Endothelial cell of umbilical vein (primary cell): ENCODE measurements around the gene MUC2. TPM values are rescaled to one million over a fixed set of nuclear protein-coding genes. Genes with fewer than 3 reads are reported as not detected.

ENCODE experiments used
- BruUV-seq: library from RNA; stranded (reverse); fragments of 400-500 nt; replicated peaks from 2 replicates; lab custom pipeline; 2021; lab: Mats Ljungman, UMichigan
- CTCF ChIA-PET: fragments of 300-600, 350-600 bp; sonication (Branson Sonifier 250); formaldehyde crosslinking; loops from one replicate; lab custom pipeline; 2021; ENCODE audit warnings: antibody characterized with exemption, inconsistent platforms; lab: Charles Lee
- POLR2A ChIA-PET: fragments of 300-600, 350-600 bp; sonication (Branson Sonifier 250); formaldehyde crosslinking; loops from one replicate; lab custom pipeline; 2021; ENCODE audit warnings: antibody characterized with exemption, inconsistent platforms; lab: Charles Lee
- DNase-seq: peaks from one replicate; pipeline ENCODE4 v3.0.0-alpha.2; 2011; ENCODE audit warnings: low read depth, low spot score
- FAIRE-seq: peaks from 2 replicates; lab custom pipeline; 2011; peaks lifted over from hg19 to GRCh38; lab: Jason Lieb, UNC
- H2AFZ ChIP-seq: 2 replicates; pipeline ENCODE4 v1.6.0; 2012; ENCODE audit warnings: low read depth, low read length, control low read depth, inconsistent platforms
- H3K27ac ChIP-seq: 2 replicates; pipeline ENCODE4 v1.5.1; 2011; ENCODE audit warnings: low read depth, mild to moderate bottlenecking, control low read depth, low read length, moderate library complexity; ENCODE audit not compliant: insufficient read depth
- H3K27me3 ChIP-seq, 2 experiments: 2 replicates each; pipeline versions ENCODE4 v1.6.0 to v1.6.1; 2011; ENCODE audit warnings: low read length in 2 of 2, mixed read lengths in 1 of 2; ENCODE audit not compliant: control insufficient read depth in 2 of 2, insufficient read depth in 2 of 2
- H3K36me3 ChIP-seq, 2 experiments: 2 replicates in 1 of 2; 3 replicates in 1 of 2; pipeline ENCODE4 v1.5.1; 2011; ENCODE audit warnings: low read length in 2 of 2, mild to moderate bottlenecking in 1 of 2, moderate library complexity in 1 of 2; ENCODE audit not compliant: control insufficient read depth in 2 of 2, insufficient read depth in 2 of 2; ENCODE audit errors: extremely low read depth in 1 of 2
- H3K4me1 ChIP-seq: 3 replicates; pipeline ENCODE4 v1.5.1; 2011; ENCODE audit warnings: mild to moderate bottlenecking, low read length; ENCODE audit not compliant: control insufficient read depth, insufficient read depth; ENCODE audit errors: extremely low read depth
- H3K4me2 ChIP-seq: 2 replicates; pipeline ENCODE4 v1.6.1; 2011; ENCODE audit warnings: low read length, control low read depth, mixed read lengths; ENCODE audit not compliant: insufficient read depth
- H3K4me3 ChIP-seq, 3 experiments: fragments of 200-600 bp in 1 of 3; sonication (generic), shearing (Covaris generic) in 1 of 3; replicated peaks in 1 of 3; 2 replicates each; pipeline ENCODE4 v1.5.1; 2011 to 2016; ENCODE audit warnings: control low read depth in 3 of 3, low read length in 3 of 3, mild to moderate bottlenecking in 2 of 3, inconsistent platforms in 1 of 3, low read depth in 1 of 3, moderate library complexity in 1 of 3; ENCODE audit not compliant: insufficient read depth in 1 of 3
- H3K79me2 ChIP-seq: 2 replicates; pipeline ENCODE4 v1.6.0; 2012; ENCODE audit warnings: low read length, inconsistent platforms; ENCODE audit not compliant: control insufficient read depth, insufficient read depth
- H3K9ac ChIP-seq: replicated peaks from 2 replicates; pipeline ENCODE3; 2011; ENCODE audit warnings: low read length, control low read depth; ENCODE audit not compliant: insufficient read depth; ENCODE audit errors: extremely low read depth
- H3K9me1 ChIP-seq: replicated peaks from 3 replicates; pipeline ENCODE4 v1.6.0; 2011; ENCODE audit warnings: mild to moderate bottlenecking, low read length; ENCODE audit not compliant: control insufficient read depth, insufficient read depth; ENCODE audit errors: extremely low read depth
- H3K9me3 ChIP-seq: replicated peaks from 2 replicates; pipeline ENCODE4 v1.5.1; 2012; ENCODE audit warnings: low read length, inconsistent platforms; ENCODE audit not compliant: control insufficient read depth, insufficient read depth
- H4K20me1 ChIP-seq: replicated peaks from 2 replicates; pipeline ENCODE3; 2011; ENCODE audit warnings: mild to moderate bottlenecking, low read length; ENCODE audit not compliant: control insufficient read depth, insufficient read depth; ENCODE audit errors: extremely low read depth
- EZH2 ChIP-seq: IDR thresholded peaks from 2 replicates; pipeline ENCODE4 v1.6.1; 2012; ENCODE audit warnings: borderline replicate concordance, low read depth, mild to moderate bottlenecking, moderate library complexity, low read length, inconsistent platforms; ENCODE audit not compliant: severe bottlenecking
- FOS ChIP-seq: IDR thresholded peaks from 2 replicates; pipeline ENCODE4 v1.6.1; 2011; ENCODE audit warnings: mild to moderate bottlenecking, low read length, moderate library complexity, borderline replicate concordance; ENCODE audit not compliant: insufficient read depth
- GATA2 ChIP-seq: IDR thresholded peaks from 2 replicates; pipeline ENCODE4 v1.7.0; 2011; ENCODE audit warnings: low read depth, mild to moderate bottlenecking, moderate library complexity, mixed read lengths, low read length; ENCODE audit not compliant: insufficient read length, insufficient read depth
- JUN ChIP-seq: IDR thresholded peaks from 2 replicates; pipeline ENCODE4 v1.6.1; 2011; ENCODE audit warnings: borderline replicate concordance, low read depth; ENCODE audit not compliant: insufficient read length, insufficient read depth
- MYC ChIP-seq: IDR thresholded peaks from one replicate; pipeline ENCODE4 v1.6.1; 2011; ENCODE audit warnings: mild to moderate bottlenecking, low read depth, low read length
- POLR2A ChIP-seq: IDR thresholded peaks from 2 replicates; pipeline ENCODE4 v1.6.1; 2012; ENCODE audit warnings: low read depth, mild to moderate bottlenecking, control low read depth, low read length
- POLR2AphosphoS5 ChIP-seq: IDR thresholded peaks from 2 replicates; pipeline ENCODE4 v1.6.1; 2012; ENCODE audit warnings: low read depth, mild to moderate bottlenecking, control low read depth, low read length, moderate library complexity; ENCODE audit not compliant: insufficient read depth
- dilution Hi-C: fragments of 300-500 bp; cut with MboI; formaldehyde crosslinking; loops from one replicate; pipeline ENCODE4 v1.15.0; 2019; ENCODE audit warnings: low sequenced_read_pairs; ENCODE audit not compliant: extremely low pct_ligation_motif_present
- intact Hi-C: fragments of 100-400 bp; cut with micrococcal nuclease; formaldehyde crosslinking; loops from one replicate; pipeline ENCODE4 v1.10.0; 2022
- polyA plus RNA-seq, 4 experiments: library from polyadenylated mRNA; depleted of rRNA in 3 of 4; stranded (reverse) in 3 of 4; unstranded in 1 of 4; fragments of >200 nt; gene quantifications; 2 replicates each; pipeline versions ENCODE4 v1.2.1 to v1.2.3, GENCODE V29; 2011 to 2012; ENCODE audit warnings: missing spikeins in 1 of 4
- total RNA-seq: library from RNA; stranded (reverse); gene quantifications from 2 replicates; pipeline ENCODE4 v1.2.3, GENCODE V29; 2021
- TF ChIP-seq, protein P1 (sequence below), 2 donors: IDR thresholded peaks; 1 replicate in 1 of 2; 2 replicates in 1 of 2; pipeline ENCODE4 v1.5.1; 2011; ENCODE audit warnings: low read length in 2 of 2, mild to moderate bottlenecking in 2 of 2, moderate library complexity in 2 of 2, control low read depth in 1 of 2, inconsistent platforms in 1 of 2, low read depth in 1 of 2; ENCODE audit not compliant: insufficient read depth in 1 of 2; ENCODE audit errors: extremely low read depth in 1 of 2
- TF ChIP-seq, protein P2 (sequence below): IDR thresholded peaks from 2 replicates; pipeline ENCODE4 v1.6.1; 2011; ENCODE audit not compliant: insufficient read depth, insufficient read length

Gene MUC2
- total and polyA plus RNA-seq, 2 donors (not counting 3 experiments of a cell fraction or from before 2014, with no cell fraction given) = not detected

DNA sequence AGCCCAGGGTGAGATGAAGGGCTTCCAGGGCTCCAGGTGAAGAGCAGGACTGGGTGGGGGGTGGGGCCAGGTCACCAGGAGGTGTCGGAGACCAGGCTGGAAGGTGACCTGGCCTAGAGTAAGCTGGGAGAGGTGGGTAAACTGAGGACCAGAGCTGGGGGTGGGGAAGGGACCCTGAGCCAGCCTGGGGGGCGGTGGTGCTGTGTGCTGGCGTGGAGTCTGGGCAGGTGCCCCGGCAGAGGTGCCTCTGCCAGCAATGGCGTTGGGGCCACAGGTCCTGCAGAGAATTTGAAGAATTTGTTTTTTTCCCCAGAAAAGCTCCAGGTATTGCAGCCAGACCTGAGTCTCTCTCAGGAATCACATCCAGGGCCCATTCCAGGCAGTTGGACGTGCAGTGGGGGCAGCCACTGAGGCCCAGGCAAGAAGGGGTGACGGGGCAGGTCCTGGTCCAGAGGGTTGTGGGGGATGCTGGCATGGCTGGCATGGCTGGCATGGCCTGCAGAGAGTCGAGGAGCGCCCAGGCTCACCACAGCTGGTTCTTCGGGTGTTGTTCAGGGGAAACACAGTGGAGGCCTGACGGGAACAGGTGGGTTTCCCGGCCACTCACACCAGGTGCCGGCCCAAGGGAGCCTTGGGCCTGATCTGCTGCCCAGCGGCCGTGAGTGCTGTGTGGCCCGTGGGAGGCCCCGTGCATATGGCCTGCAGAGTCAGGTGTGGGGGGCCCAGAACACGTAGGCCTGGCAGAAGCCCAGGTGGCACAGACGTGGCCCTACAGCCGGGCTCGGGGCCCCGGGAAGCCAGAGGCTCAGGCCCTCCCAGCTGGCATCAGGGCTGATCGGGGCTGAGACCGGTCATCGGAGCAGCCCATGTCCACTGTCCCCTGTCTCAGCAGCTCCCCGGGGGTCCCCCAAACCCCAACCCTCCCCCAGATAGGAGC, 31.8 kb upstream of the MUC2 start:
- Histone ChIP-seq H3K27me3 (peaks cover 4 to 5% of the 10 kb centered on the region in 2 experiments), H3K36me3 (no peaks in the 10 kb centered on the region), H3K79me2 (no peaks in the 10 kb centered on the region), H3K4me2 (no peak overlapping the region), H3K4me1 (no peaks in the 10 kb centered on the region), H2AFZ (no peak overlapping the region), H3K4me3 (no peak overlapping the region), H3K9ac (no peak overlapping the region), H3K27ac (no peak overlapping the region), H3K9me1 (no peaks in the 10 kb centered on the region), H4K20me1 (no peaks in the 10 kb centered on the region), H3K9me3 (no peaks in the 10 kb centered on the region)
- CTCF ChIA-PET = interaction anchor here (0.8 kb wide), 1 partner anchor 66 kb away, joined by 3 read pairs; no protein-coding TSS in a partner anchor
- dilution Hi-C loops = no loop called here
- BruUV-seq = no TSS peak
- FAIRE-seq (no peak), DNase-seq (no peak)
- POLR2A ChIA-PET = no interaction called here
- intact Hi-C loops = no loop called here
- no peak for TF ChIP-seq POLR2AphosphoS5
- no peak for TF ChIP-seq GATA2
- TF ChIP-seq MYC = no peak
- TF ChIP-seq, protein P1, sequence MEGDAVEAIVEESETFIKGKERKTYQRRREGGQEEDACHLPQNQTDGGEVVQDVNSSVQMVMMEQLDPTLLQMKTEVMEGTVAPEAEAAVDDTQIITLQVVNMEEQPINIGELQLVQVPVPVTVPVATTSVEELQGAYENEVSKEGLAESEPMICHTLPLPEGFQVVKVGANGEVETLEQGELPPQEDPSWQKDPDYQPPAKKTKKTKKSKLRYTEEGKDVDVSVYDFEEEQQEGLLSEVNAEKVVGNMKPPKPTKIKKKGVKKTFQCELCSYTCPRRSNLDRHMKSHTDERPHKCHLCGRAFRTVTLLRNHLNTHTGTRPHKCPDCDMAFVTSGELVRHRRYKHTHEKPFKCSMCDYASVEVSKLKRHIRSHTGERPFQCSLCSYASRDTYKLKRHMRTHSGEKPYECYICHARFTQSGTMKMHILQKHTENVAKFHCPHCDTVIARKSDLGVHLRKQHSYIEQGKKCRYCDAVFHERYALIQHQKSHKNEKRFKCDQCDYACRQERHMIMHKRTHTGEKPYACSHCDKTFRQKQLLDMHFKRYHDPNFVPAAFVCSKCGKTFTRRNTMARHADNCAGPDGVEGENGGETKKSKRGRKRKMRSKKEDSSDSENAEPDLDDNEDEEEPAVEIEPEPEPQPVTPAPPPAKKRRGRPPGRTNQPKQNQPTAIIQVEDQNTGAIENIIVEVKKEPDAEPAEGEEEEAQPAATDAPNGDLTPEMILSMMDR (IDR thresholded peaks at IDR 0.05; ENCODE audit: extremely low read depth in 1 of 2, insufficient read depth in 1 of 2, low read depth in 1 of 2, low read length in 2 of 2) = no peak
- no peak for TF ChIP-seq POLR2A
- TF ChIP-seq JUN = no peak
- TF ChIP-seq FOS = no peak
- TF ChIP-seq EZH2 = no peak
- TF ChIP-seq, protein P2, sequence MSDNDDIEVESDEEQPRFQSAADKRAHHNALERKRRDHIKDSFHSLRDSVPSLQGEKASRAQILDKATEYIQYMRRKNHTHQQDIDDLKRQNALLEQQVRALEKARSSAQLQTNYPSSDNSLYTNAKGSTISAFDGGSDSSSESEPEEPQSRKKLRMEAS = no peak
